ENCODE results near the gene BHLHE40.
A peak's percentile ranks its signal among the peaks of the same experiment; 100 is the strongest.
"Not testable (repeated sequence)": the region's sequence is repeated elsewhere in the genome, so short reads cannot be mapped to it uniquely, and the experiment has no call there.

BHLHE40 gene

DNA sequence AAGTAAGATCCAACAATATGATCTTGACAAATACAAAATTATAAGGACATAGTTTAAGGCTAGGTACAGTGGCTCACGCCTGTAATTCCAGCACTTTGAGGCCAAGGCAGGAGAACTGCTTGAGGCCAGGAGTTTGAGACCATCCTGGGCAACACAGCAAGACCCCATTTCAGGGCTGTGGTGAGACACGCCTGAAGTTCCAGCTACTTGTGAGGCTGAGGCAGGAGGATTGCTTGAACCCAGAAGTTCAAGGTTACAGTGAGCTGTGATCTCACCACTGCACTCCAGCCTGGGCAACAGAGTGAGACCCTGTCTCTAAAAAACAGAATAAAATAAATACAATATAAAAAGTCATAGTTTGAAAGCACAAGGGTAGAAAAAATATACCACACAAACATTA lies 17.4 kb upstream of the BHLHE40 start:
- not testable (repeated sequence) for DNase-seq (ENCODE audit: low read depth, low spot score)

GRCh38 chr3:4963669-4964570 lies 15.3 kb upstream of the BHLHE40 start:
- DNase-seq (ENCODE audit: low read depth, low spot score) = no peak

- not testable (repeated sequence) for DNase-seq (ENCODE audit: low read depth, low spot score)
These were observed 13.2 kb upstream of the BHLHE40 start for GRCh38 chr3:4966006-4966405.

DNA sequence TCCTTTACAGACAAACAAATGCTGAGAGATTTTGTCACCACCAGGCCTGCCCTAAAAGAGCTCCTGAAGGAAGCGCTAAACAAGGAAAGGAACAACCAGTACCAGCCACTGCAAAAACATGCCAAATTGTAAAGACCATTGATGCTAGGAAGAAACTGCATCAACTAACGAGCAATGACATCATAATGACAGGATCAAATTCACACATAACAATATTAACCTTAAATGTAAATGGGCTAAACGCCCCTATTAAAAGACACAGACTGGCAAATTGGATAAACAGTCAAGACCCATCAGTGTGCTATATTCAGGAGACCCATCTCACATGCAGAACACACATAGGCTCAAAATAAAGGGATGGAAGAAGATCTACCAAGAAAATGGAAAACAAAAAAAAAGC lies 11.6 kb upstream of the BHLHE40 start:
- not testable (repeated sequence) for DNase-seq (ENCODE audit: low read depth, low spot score)

GRCh38 chr3:4971437-4971836 lies 7.8 kb upstream of the BHLHE40 start:
- DNase-seq (ENCODE audit: low read depth, low spot score) = not testable (repeated sequence)

- no peak for DNase-seq (ENCODE audit: low read depth, low spot score)
These were observed 7.4 kb upstream of the BHLHE40 start for GRCh38 chr3:4971838-4972237.

DNA sequence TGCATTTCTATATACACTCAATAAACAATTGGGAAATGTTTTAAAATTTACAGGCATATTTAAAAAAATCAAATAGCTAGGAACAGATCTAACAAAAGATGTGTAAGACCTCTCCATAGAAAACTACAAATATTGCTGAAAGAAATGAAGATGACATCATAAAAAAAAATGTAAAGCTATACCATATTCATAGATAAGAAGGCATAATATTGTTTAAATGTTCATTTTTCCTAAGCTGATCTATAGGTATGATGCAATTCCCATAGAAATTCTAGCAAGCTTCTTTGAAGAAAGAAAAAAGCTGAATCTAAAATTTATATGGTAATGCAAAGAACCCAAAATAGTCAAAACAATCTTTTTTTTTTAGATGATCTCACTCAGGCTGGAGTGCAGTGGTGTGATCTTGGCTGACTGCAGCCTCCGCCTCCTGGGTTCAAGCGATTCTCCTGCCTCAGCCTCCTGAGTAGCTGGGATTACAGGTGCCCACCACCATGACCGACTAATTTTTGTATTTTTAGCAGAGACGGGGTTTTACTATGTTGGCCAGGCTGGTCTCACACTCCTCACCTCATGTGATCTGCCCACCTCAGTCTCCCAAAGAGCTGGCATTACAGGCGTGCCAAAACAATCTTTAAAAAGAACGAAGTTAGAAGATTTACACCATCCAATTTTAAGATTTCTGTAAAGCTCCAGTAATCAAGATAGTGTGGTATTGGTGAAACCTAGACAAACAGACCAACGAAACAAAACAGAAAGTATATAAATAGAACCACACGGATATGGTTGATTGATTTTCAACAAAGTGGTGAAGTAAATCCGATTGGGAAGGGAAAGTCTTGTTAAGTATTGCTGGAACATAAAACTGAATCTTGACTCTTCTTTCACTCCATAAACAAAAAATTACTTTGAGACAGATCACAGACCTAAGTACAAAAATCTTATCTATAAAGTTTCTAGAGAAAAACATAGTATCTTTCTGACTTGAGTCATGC lies 6.3 kb upstream of the BHLHE40 start:
- no peak for DNase-seq (ENCODE audit: low read depth, low spot score)

DNA sequence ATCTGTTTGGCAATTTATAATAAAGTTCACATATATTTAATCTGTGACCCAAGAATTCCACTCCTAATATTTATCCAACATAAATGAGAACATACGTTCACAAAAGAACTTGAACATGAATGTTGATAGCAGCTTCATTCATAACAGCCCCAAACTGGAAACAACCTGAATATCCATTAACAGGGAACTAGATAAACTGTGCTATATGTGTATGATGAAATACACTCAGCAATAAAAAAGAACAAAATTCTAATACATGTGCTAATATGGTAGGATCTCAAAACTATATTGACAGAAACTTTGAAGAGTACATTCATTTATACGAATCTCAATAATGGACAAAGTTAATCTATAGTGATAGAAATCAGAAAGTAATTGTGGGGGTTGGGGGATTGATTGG lies 5.1 kb upstream of the BHLHE40 start:
- no peak for DNase-seq (ENCODE audit: low read depth, low spot score)

DNA sequence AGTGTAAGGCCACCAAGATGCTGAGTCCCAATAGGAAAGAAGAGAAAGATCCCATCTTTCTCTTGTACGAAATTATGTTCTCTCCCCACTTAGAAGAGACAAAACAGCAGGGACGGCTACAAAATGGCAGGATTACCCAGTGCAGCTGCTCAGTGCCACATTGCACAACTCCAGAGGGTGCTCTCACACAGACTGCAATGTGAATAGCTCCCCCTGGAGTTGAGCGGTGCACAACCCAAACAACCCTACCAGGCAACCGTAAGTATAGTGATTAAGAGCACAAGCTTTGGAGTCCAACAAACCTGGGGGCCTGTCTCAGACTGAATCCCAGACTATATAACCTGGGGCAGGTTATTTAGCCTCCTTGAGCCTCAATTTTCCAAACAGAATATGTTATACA lies 3.1 kb upstream of the BHLHE40 start:
- DNase-seq (ENCODE audit: low read depth, low spot score) = no peak

DNA sequence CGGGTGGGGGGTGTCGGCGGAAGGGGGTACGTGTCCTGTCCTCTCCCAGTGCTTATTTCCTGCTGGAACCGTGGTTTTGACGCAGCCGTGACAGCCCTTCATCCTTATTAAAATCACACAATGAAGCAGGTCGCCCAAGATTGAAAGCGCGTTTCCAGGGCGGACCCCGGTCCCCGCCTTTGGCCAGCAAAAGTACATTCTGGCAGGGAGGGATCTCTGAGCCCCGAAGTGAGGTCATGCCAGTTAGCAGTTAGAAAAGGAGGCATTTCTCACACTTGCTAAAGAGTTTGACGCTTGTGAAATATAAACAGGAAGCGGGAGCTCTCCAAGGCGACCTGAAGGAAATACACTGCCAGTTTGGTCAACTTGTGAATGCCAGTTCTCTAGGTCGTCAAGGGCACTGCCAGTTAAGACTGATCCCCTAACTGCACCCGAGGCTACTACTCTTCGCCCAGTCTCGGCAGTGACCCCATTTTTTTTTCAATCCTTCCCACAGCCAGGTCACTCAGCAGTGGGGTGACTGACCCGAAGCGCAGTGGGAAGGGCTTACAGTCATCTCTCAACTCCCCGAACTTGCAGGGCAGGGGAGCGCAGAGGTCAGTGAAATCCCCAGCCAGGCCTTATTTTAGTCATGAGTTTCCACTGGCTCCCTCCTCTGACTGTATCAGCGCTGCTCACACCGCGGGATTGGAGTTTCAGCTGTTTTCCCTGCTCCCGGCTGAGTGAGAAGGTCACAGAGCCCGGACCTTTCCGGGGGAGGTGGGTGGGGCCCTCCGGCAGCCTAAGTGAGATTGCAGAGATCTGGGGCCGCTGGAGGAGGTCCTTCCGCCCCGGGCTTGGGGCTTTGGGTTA lies 2.0 kb upstream of the BHLHE40 start:
- DNase-seq (ENCODE audit: low read depth, low spot score) = peak; percentile 84

- no peak for DNase-seq (ENCODE audit: low read depth, low spot score)
These were observed 1.4 kb upstream of the BHLHE40 start for GRCh38 chr3:4977853-4978203.

DNA sequence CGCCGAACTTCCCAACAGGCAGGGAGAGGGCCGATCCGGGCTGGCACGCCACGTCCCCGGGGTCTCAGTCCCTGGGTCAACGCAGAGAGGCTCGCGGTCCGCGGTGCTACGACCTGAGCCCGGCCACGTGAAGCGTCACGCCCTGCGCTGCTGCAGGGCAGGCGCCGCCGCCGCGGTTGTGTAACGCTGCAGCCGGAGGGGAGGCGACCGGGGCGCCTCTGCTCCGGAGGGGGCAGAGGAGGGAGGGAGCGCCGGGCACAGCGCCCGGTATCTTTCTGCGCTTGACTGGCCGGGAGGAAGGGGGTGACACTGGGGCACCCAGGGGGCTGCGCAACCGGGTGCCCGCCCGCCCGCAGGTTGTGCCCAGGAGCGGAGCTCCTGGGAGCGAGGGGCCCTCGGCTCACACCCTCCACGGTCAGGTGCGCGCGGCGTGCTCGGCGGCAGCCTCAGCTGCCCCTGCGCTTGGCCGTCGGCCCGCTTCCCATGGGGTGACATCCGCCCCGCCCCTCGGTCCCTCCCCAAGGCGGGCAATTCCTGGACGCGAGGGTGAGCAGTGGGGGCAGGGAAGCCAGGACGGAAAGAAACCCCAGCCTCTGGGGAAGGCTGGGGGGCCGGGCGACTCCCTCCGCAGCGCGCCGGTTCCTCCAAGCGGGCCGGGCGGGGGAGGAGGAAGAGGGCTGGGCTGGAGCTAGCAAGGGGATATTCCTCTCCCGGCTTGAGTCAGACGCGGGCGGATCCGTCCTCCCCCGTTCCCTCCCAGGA lies 852 bp upstream of the BHLHE40 start:
- DNase-seq (ENCODE audit: low read depth, low spot score) = peak; percentile 91

- DNase-seq (ENCODE audit: low read depth, low spot score) = peak; percentile 90
These were observed 240 bp upstream of the BHLHE40 start for GRCh38 chr3:4978966-4979427.

DNA sequence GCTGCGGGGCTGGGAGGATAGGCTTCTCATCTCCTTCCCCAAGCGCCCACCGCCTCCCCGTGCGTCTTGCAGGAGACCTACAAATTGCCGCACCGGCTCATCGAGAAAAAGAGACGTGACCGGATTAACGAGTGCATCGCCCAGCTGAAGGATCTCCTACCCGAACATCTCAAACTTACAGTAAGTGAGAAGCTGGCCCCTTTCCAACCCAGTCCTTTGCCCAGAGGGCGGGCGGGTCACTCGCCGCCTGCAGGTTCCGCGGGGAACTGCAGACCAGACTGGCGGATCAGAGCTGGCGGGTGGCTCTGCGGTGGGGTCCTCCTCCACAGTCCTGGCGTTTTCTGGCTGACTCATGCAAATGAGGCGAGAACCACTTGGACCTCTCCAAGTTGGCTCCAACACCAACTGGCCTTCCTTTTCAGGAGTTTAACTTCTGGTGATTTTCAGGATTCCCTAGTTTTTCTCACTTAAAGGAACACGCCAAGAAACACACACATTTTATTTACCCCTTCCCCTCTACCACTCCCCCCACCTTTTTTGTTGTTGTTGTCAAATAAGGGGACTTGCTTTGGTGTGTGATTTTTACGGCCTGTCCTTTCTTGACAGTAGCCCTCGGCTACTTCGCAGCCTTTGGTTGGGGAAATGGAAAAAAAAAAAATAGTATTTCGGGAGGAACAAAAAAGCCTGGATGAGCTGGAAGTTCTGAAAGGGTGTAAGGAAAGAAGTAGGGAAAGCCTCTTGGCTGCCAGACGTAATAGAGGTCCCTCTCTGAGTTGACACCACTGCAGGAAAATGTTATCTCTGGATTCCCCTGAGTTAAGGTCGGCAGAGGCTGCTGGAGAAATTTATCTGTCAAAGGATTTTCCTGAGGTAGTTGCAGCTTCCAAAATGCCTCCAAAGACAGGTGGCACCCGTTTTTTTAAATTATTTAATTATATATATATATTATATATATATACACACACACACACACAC lies 1.3 kb downstream of the BHLHE40 start:
- peak; percentile 85 for DNase-seq (ENCODE audit: low read depth, low spot score)

- DNase-seq (ENCODE audit: low read depth, low spot score) = no peak
These were observed 2.0 kb downstream of the BHLHE40 start for GRCh38 chr3:4981294-4981664.

- no peak for DNase-seq (ENCODE audit: low read depth, low spot score)
These were observed 2.6 kb downstream of the BHLHE40 start for GRCh38 chr3:4981665-4982494.

DNA sequence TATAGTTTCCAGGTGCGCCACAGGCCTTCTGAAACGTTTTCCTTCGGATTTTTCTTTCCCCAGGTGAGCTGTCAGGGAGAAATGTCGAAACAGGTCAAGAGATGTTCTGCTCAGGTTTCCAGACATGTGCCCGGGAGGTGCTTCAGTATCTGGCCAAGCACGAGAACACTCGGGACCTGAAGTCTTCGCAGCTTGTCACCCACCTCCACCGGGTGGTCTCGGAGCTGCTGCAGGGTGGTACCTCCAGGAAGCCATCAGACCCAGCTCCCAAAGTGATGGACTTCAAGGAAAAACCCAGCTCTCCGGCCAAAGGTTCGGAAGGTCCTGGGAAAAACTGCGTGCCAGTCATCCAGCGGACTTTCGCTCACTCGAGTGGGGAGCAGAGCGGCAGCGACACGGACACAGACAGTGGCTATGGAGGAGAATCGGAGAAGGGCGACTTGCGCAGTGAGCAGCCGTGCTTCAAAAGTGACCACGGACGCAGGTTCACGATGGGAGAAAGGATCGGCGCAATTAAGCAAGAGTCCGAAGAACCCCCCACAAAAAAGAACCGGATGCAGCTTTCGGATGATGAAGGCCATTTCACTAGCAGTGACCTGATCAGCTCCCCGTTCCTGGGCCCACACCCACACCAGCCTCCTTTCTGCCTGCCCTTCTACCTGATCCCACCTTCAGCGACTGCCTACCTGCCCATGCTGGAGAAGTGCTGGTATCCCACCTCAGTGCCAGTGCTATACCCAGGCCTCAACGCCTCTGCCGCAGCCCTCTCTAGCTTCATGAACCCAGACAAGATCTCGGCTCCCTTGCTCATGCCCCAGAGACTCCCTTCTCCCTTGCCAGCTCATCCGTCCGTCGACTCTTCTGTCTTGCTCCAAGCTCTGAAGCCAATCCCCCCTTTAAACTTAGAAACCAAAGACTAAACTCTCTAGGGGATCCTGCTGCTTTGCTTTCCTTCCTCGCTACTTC lies 3.8 kb downstream of the BHLHE40 start:
- DNase-seq (ENCODE audit: low read depth, low spot score) = no peak

Measured in smooth muscle cell of the brain vasculature (primary cell).